A673 (cell line): ENCODE measurements around the gene PEX26.

Experiments
- CTCF ChIP-seq: fragments of 300-800, 200-600 bp; sonication (generic); conservative IDR thresholded peaks from 2 replicates; pipeline ENCODE4 v1.5.1; 2017; ENCODE audit warnings: low read depth, mild to moderate bottlenecking, antibody characterized with exemption, low read length, moderate library complexity, mixed read lengths
- EZH2 ChIP-seq: fragments of 200-600 bp; sonication (generic); IDR thresholded peaks from 2 replicates; pipeline ENCODE4 v1.6.1; 2017; ENCODE audit warnings: borderline replicate concordance, low read depth, mild to moderate bottlenecking, mixed read lengths, antibody characterized with exemption, low read length; ENCODE audit not compliant: poor library complexity, severe bottlenecking

GRCh38 chr22:18057568-18058209 is 20.1 kb upstream of the PEX26 start:
- TF ChIP-seq CTCF: no peak
- TF ChIP-seq EZH2: no peak
